ENCODE results near the gene INKA2. TPM values are rescaled to one million over a fixed set of nuclear protein-coding genes. Genes with fewer than 3 reads are reported as not detected.

Gene INKA2
- total RNA-seq, 1 donor from 2014 or later: 17.9 TPM

GRCh38 chr1:111719674-111720132 lies 19.5 kb downstream of the INKA2 start:
- intact Hi-C loops (cut with DNase I): loop anchor here (5.0 kb wide), 1 partner anchor 38 kb away; the partner anchor contains the start of gene DDX20
- no peak for DNase-seq (ENCODE audit: low spot score)
- ATAC-seq: no peak

GRCh38 chr1:111719135-111719534 lies 20.1 kb downstream of the INKA2 start:
- DNase-seq (ENCODE audit: low spot score) (no peak), ATAC-seq (no peak)
- intact Hi-C loops (cut with DNase I): loop anchor here (5.0 kb wide), 1 partner anchor 38 kb away; the partner anchor contains the start of gene DDX20

- no peak for ATAC-seq
- no peak for DNase-seq (ENCODE audit: low spot score)
- intact Hi-C loops (cut with DNase I): loop anchor here (5.0 kb wide), 1 partner anchor 40 kb away; the partner anchor contains the start of gene DDX20
These were observed 21.7 kb downstream of the INKA2 start for GRCh38 chr1:111717450-111717849.

- intact Hi-C loops (cut with DNase I): loop anchor here (5.0 kb wide), 1 partner anchor 41 kb away; the partner anchor contains the start of gene DDX20
- ATAC-seq (no peak), DNase-seq (ENCODE audit: low spot score) (no peak)
These were observed 22.9 kb downstream of the INKA2 start for GRCh38 chr1:111716333-111716732.

GRCh38 chr1:111709986-111710385 lies 29.2 kb downstream of the INKA2 start:
- intact Hi-C loops (cut with DNase I): no loop called here
- no peak for ATAC-seq
- DNase-seq (ENCODE audit: low spot score): no peak

- intact Hi-C loops (cut with DNase I): no loop called here
- no peak for ATAC-seq
- DNase-seq (ENCODE audit: low spot score): no peak
These were observed 31.3 kb downstream of the INKA2 start for GRCh38 chr1:111707906-111708305.

GRCh38 chr1:111706921-111707320 lies 32.3 kb downstream of the INKA2 start:
- DNase-seq (ENCODE audit: low spot score) (no peak), ATAC-seq (no peak)
- intact Hi-C loops (cut with DNase I): no loop called here

- ATAC-seq: no peak
- no peak for DNase-seq (ENCODE audit: low spot score)
- intact Hi-C loops (cut with DNase I): no loop called here
These were observed 33.4 kb downstream of the INKA2 start for GRCh38 chr1:111705841-111706240.

- no peak for ATAC-seq
- intact Hi-C loops (cut with DNase I): no loop called here
- DNase-seq (ENCODE audit: low spot score): no peak
These were observed 34.4 kb downstream of the INKA2 start for GRCh38 chr1:111704776-111705175.

GRCh38 chr1:111704240-111704639 lies 35.0 kb downstream of the INKA2 start:
- intact Hi-C loops (cut with DNase I): no loop called here
- ATAC-seq (no peak), DNase-seq (ENCODE audit: low spot score) (no peak)

GRCh38 chr1:111702504-111703050 lies 36.6 kb downstream of the INKA2 start:
- DNase-seq (ENCODE audit: low spot score): no peak
- intact Hi-C loops (cut with DNase I): no loop called here
- no peak for ATAC-seq

- ATAC-seq (no peak), DNase-seq (ENCODE audit: low spot score) (no peak)
- intact Hi-C loops (cut with DNase I): no loop called here
These were observed 39.9 kb downstream of the INKA2 start for GRCh38 chr1:111699268-111699667.

GRCh38 chr1:111696330-111696729 lies 42.9 kb downstream of the INKA2 start:
- no peak for ATAC-seq
- intact Hi-C loops (cut with DNase I): no loop called here
- no peak for DNase-seq (ENCODE audit: low spot score)

GRCh38 chr1:111695801-111696200 lies 43.4 kb downstream of the INKA2 start:
- ATAC-seq (no peak), DNase-seq (ENCODE audit: low spot score) (no peak)
- intact Hi-C loops (cut with DNase I): no loop called here

GRCh38 chr1:111691886-111692285 lies 47.3 kb downstream of the INKA2 start:
- intact Hi-C loops (cut with DNase I): no loop called here

GRCh38 chr1:111690306-111690617 lies 48.9 kb downstream of the INKA2 start:
- DNase-seq (ENCODE audit: low spot score): no peak
- intact Hi-C loops (cut with DNase I): no loop called here
- ATAC-seq: peak; percentile 44

More at GRCh38 chr1:111691886-111692285, 47.3 kb downstream of the INKA2 start:
- ATAC-seq (no peak), DNase-seq (ENCODE audit: low spot score) (no peak)

Other genes with a start within 250 kb of the INKA2 start
- gene ADORA3, start 235.8 kb downstream of the INKA2 start, total RNA-seq: 3.8 TPM
- gene TMIGD3, start 235.8 kb downstream of the INKA2 start, total RNA-seq: 1.2 TPM
- gene RAP1A, start 119.6 kb downstream of the INKA2 start, total RNA-seq: 97.0 TPM
- gene DDX20, start 16.5 kb upstream of the INKA2 start, total RNA-seq: 9.7 TPM